Endothelial cell of umbilical vein (primary cell): Measurements from ENCODE around the gene LCN15. TPM values are rescaled to one million over a fixed set of nuclear protein-coding genes. Genes with fewer than 3 reads are reported as not detected.

ENCODE experiments used
- BruUV-seq: library from RNA; stranded (reverse); fragments of 400-500 nt; replicated peaks from 2 replicates; lab custom pipeline; 2021; lab: Mats Ljungman, UMichigan
- CTCF ChIA-PET: fragments of 300-600, 350-600 bp; sonication (Branson Sonifier 250); formaldehyde crosslinking; loops from one replicate; lab custom pipeline; 2021; ENCODE audit warnings: antibody characterized with exemption, inconsistent platforms; lab: Charles Lee
- POLR2A ChIA-PET: fragments of 300-600, 350-600 bp; sonication (Branson Sonifier 250); formaldehyde crosslinking; loops from one replicate; lab custom pipeline; 2021; ENCODE audit warnings: antibody characterized with exemption, inconsistent platforms; lab: Charles Lee
- DNase-seq: peaks from one replicate; pipeline ENCODE4 v3.0.0-alpha.2; 2011; ENCODE audit warnings: low read depth, low spot score
- FAIRE-seq: peaks from 2 replicates; lab custom pipeline; 2011; peaks lifted over from hg19 to GRCh38; lab: Jason Lieb, UNC
- H2AFZ ChIP-seq: 2 replicates; pipeline ENCODE4 v1.6.0; 2012; ENCODE audit warnings: low read depth, low read length, control low read depth, inconsistent platforms
- H3K27ac ChIP-seq: 2 replicates; pipeline ENCODE4 v1.5.1; 2011; ENCODE audit warnings: low read depth, mild to moderate bottlenecking, control low read depth, low read length, moderate library complexity; ENCODE audit not compliant: insufficient read depth
- H3K27me3 ChIP-seq, 2 experiments: 2 replicates each; pipeline versions ENCODE4 v1.6.0 to v1.6.1; 2011; ENCODE audit warnings: low read length in 2 of 2, mixed read lengths in 1 of 2; ENCODE audit not compliant: control insufficient read depth in 2 of 2, insufficient read depth in 2 of 2
- H3K36me3 ChIP-seq, 2 experiments: 2 replicates in 1 of 2; 3 replicates in 1 of 2; pipeline ENCODE4 v1.5.1; 2011; ENCODE audit warnings: low read length in 2 of 2, mild to moderate bottlenecking in 1 of 2, moderate library complexity in 1 of 2; ENCODE audit not compliant: control insufficient read depth in 2 of 2, insufficient read depth in 2 of 2; ENCODE audit errors: extremely low read depth in 1 of 2
- H3K4me1 ChIP-seq: 3 replicates; pipeline ENCODE4 v1.5.1; 2011; ENCODE audit warnings: mild to moderate bottlenecking, low read length; ENCODE audit not compliant: control insufficient read depth, insufficient read depth; ENCODE audit errors: extremely low read depth
- H3K4me2 ChIP-seq: 2 replicates; pipeline ENCODE4 v1.6.1; 2011; ENCODE audit warnings: low read length, control low read depth, mixed read lengths; ENCODE audit not compliant: insufficient read depth
- H3K4me3 ChIP-seq, 3 experiments: fragments of 200-600 bp in 1 of 3; sonication (generic), shearing (Covaris generic) in 1 of 3; replicated peaks in 1 of 3; 2 replicates each; pipeline ENCODE4 v1.5.1; 2011 to 2016; ENCODE audit warnings: control low read depth in 3 of 3, low read length in 3 of 3, mild to moderate bottlenecking in 2 of 3, inconsistent platforms in 1 of 3, low read depth in 1 of 3, moderate library complexity in 1 of 3; ENCODE audit not compliant: insufficient read depth in 1 of 3
- H3K79me2 ChIP-seq: 2 replicates; pipeline ENCODE4 v1.6.0; 2012; ENCODE audit warnings: low read length, inconsistent platforms; ENCODE audit not compliant: control insufficient read depth, insufficient read depth
- H3K9ac ChIP-seq: replicated peaks from 2 replicates; pipeline ENCODE3; 2011; ENCODE audit warnings: low read length, control low read depth; ENCODE audit not compliant: insufficient read depth; ENCODE audit errors: extremely low read depth
- H3K9me1 ChIP-seq: replicated peaks from 3 replicates; pipeline ENCODE4 v1.6.0; 2011; ENCODE audit warnings: mild to moderate bottlenecking, low read length; ENCODE audit not compliant: control insufficient read depth, insufficient read depth; ENCODE audit errors: extremely low read depth
- H3K9me3 ChIP-seq: replicated peaks from 2 replicates; pipeline ENCODE4 v1.5.1; 2012; ENCODE audit warnings: low read length, inconsistent platforms; ENCODE audit not compliant: control insufficient read depth, insufficient read depth
- H4K20me1 ChIP-seq: replicated peaks from 2 replicates; pipeline ENCODE3; 2011; ENCODE audit warnings: mild to moderate bottlenecking, low read length; ENCODE audit not compliant: control insufficient read depth, insufficient read depth; ENCODE audit errors: extremely low read depth
- CTCF ChIP-seq, 2 donors: IDR thresholded peaks; 1 replicate in 1 of 2; 2 replicates in 1 of 2; pipeline ENCODE4 v1.5.1; 2011; ENCODE audit warnings: low read length in 2 of 2, mild to moderate bottlenecking in 2 of 2, moderate library complexity in 2 of 2, control low read depth in 1 of 2, inconsistent platforms in 1 of 2, low read depth in 1 of 2; ENCODE audit not compliant: insufficient read depth in 1 of 2; ENCODE audit errors: extremely low read depth in 1 of 2
- EZH2 ChIP-seq: IDR thresholded peaks from 2 replicates; pipeline ENCODE4 v1.6.1; 2012; ENCODE audit warnings: borderline replicate concordance, low read depth, mild to moderate bottlenecking, moderate library complexity, low read length, inconsistent platforms; ENCODE audit not compliant: severe bottlenecking
- FOS ChIP-seq: IDR thresholded peaks from 2 replicates; pipeline ENCODE4 v1.6.1; 2011; ENCODE audit warnings: mild to moderate bottlenecking, low read length, moderate library complexity, borderline replicate concordance; ENCODE audit not compliant: insufficient read depth
- GATA2 ChIP-seq: IDR thresholded peaks from 2 replicates; pipeline ENCODE4 v1.7.0; 2011; ENCODE audit warnings: low read depth, mild to moderate bottlenecking, moderate library complexity, mixed read lengths, low read length; ENCODE audit not compliant: insufficient read length, insufficient read depth
- JUN ChIP-seq: IDR thresholded peaks from 2 replicates; pipeline ENCODE4 v1.6.1; 2011; ENCODE audit warnings: borderline replicate concordance, low read depth; ENCODE audit not compliant: insufficient read length, insufficient read depth
- MAX ChIP-seq: IDR thresholded peaks from 2 replicates; pipeline ENCODE4 v1.6.1; 2011; ENCODE audit not compliant: insufficient read depth, insufficient read length
- MYC ChIP-seq: IDR thresholded peaks from one replicate; pipeline ENCODE4 v1.6.1; 2011; ENCODE audit warnings: mild to moderate bottlenecking, low read depth, low read length
- POLR2A ChIP-seq: IDR thresholded peaks from 2 replicates; pipeline ENCODE4 v1.6.1; 2012; ENCODE audit warnings: low read depth, mild to moderate bottlenecking, control low read depth, low read length
- dilution Hi-C: fragments of 300-500 bp; cut with MboI; formaldehyde crosslinking; loops from one replicate; pipeline ENCODE4 v1.15.0; 2019; ENCODE audit warnings: low sequenced_read_pairs; ENCODE audit not compliant: extremely low pct_ligation_motif_present
- intact Hi-C: fragments of 100-400 bp; cut with micrococcal nuclease; formaldehyde crosslinking; loops from one replicate; pipeline ENCODE4 v1.10.0; 2022
- polyA plus RNA-seq, 4 experiments: library from polyadenylated mRNA; depleted of rRNA in 3 of 4; stranded (reverse) in 3 of 4; unstranded in 1 of 4; fragments of >200 nt; gene quantifications; 2 replicates each; pipeline versions ENCODE4 v1.2.1 to v1.2.3, GENCODE V29; 2011 to 2012; ENCODE audit warnings: missing spikeins in 1 of 4
- total RNA-seq: library from RNA; stranded (reverse); gene quantifications from 2 replicates; pipeline ENCODE4 v1.2.3, GENCODE V29; 2021

LCN15 gene
- total and polyA plus RNA-seq, 2 donors (not counting 3 experiments of a cell fraction or from before 2014, with no cell fraction given) = not detected

GRCh38 chr9:136714893-136715274, 49.4 kb downstream of the LCN15 start:
- DNase-seq = no peak
- BruUV-seq = no TSS peak
- H3K79me2 ChIP-seq = peaks cover 53% of the 10 kb centered on the region
- CTCF ChIA-PET = interaction anchor here (1.0 to 2.1 kb wide), 3 partner anchors 11 to 71 kb away, joined by 3 to 16 read pairs (median 6); no protein-coding TSS in a partner anchor
- dilution Hi-C loops (no loop called here), intact Hi-C loops (loop anchor here (2.0 to 5.0 kb wide), 4 partner anchors 43 to 233 kb away; partner anchors contain the start of gene SEC16A)
- FAIRE-seq = no peak
- peak overlapping the region; percentile 54 for H3K9ac ChIP-seq
- peak overlapping the region; percentile 96 for H3K27ac ChIP-seq
- no peaks in the 10 kb centered on the region for H4K20me1 ChIP-seq
- peaks cover 43% of the 10 kb centered on the region for H3K4me1 ChIP-seq
- peaks cover 0 to 8% of the 10 kb centered on the region in 2 experiments for H3K36me3 ChIP-seq
- POLR2A ChIA-PET = interaction anchor here (1.9 to 3.8 kb wide), 3 partner anchors 11 to 28 kb away, joined by 7 to 32 read pairs (median 10); partner anchors contain the start of gene AGPAT2
- H3K9me3 ChIP-seq = no peaks in the 10 kb centered on the region
- no peaks in the 10 kb centered on the region for H3K9me1 ChIP-seq
- H3K4me3 ChIP-seq = peak overlapping the region in 1 of 3 experiments; percentile 2
- H3K27me3 ChIP-seq = no peaks in the 10 kb centered on the region
- no peak overlapping the region for H2AFZ ChIP-seq
- H3K4me2 ChIP-seq = peak overlapping the region; percentile 25
- TF ChIP-seq POLR2A (no peak), JUN (no peak), GATA2 (no peak), MYC (no peak), FOS (no peak), EZH2 (no peak), MAX (no peak), CTCF (IDR thresholded peaks at IDR 0.05; ENCODE audit: extremely low read depth in 1 of 2, insufficient read depth in 1 of 2, low read depth in 1 of 2, low read length in 2 of 2) (no peak)
